Astrocyte of the cerebellum (primary cell): ENCODE measurements around the gene FAM98C.
"Not testable (repeated sequence)": the region's sequence is repeated elsewhere in the genome, so short reads cannot be mapped to it uniquely, and the experiment has no call there.

Experiments
- DNase-seq: peaks from one replicate; pipeline ENCODE4 v3.0.0-alpha.2; 2011; ENCODE audit warnings: low read depth
- H3K4me3 ChIP-seq: 2 replicates; pipeline ENCODE4 v1.5.1; 2011; ENCODE audit warnings: mild to moderate bottlenecking, low read depth, low read length, moderate library complexity
- in situ Hi-C: cut with HindIII; loops from 2 replicates; pipeline ENCODE4 v1.10.0; 2017; ENCODE audit warnings: low sequenced_read_pairs
- TF ChIP-seq, protein P1 (sequence below): IDR thresholded peaks from 2 replicates; pipeline ENCODE4 v1.5.1; 2012; ENCODE audit warnings: low read length, low read depth, moderate library complexity, mild to moderate bottlenecking; ENCODE audit errors: missing control alignments

Gene FAM98C

DNA sequence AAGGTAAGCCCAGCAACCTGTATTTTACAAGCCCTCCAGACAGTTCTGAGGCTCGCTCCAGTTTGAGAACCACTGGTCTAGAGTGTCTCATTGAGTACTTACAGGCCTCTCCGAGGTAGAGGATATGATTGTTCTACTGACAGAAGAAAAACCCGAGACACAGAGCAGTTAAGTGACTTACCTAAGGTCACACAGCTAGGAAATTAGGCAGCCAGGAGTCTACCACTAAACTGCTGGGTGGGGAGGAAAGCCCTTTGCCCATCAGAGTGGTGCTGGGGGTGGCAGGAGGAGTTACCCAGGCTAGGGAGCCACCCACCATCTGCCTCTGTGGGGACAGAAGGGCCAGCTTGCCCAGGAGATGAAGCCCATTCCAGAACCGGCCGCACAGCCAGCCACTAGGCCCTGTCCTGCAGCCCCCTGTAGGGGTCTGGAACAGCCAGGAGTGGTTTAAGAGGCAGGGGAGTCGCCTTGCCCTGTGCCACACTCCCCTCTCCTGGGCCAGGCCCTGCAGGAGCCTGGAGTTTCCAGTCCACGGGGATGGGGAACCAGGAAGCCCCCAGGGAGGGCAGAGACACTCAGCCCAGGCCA is 22.4 kb downstream of the FAM98C start:
- DNase-seq, result no peak
- TF ChIP-seq, protein P1, sequence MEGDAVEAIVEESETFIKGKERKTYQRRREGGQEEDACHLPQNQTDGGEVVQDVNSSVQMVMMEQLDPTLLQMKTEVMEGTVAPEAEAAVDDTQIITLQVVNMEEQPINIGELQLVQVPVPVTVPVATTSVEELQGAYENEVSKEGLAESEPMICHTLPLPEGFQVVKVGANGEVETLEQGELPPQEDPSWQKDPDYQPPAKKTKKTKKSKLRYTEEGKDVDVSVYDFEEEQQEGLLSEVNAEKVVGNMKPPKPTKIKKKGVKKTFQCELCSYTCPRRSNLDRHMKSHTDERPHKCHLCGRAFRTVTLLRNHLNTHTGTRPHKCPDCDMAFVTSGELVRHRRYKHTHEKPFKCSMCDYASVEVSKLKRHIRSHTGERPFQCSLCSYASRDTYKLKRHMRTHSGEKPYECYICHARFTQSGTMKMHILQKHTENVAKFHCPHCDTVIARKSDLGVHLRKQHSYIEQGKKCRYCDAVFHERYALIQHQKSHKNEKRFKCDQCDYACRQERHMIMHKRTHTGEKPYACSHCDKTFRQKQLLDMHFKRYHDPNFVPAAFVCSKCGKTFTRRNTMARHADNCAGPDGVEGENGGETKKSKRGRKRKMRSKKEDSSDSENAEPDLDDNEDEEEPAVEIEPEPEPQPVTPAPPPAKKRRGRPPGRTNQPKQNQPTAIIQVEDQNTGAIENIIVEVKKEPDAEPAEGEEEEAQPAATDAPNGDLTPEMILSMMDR, result no peak
- in situ Hi-C loops, result no loop called here
- no peak overlapping the region for H3K4me3 ChIP-seq

DNA sequence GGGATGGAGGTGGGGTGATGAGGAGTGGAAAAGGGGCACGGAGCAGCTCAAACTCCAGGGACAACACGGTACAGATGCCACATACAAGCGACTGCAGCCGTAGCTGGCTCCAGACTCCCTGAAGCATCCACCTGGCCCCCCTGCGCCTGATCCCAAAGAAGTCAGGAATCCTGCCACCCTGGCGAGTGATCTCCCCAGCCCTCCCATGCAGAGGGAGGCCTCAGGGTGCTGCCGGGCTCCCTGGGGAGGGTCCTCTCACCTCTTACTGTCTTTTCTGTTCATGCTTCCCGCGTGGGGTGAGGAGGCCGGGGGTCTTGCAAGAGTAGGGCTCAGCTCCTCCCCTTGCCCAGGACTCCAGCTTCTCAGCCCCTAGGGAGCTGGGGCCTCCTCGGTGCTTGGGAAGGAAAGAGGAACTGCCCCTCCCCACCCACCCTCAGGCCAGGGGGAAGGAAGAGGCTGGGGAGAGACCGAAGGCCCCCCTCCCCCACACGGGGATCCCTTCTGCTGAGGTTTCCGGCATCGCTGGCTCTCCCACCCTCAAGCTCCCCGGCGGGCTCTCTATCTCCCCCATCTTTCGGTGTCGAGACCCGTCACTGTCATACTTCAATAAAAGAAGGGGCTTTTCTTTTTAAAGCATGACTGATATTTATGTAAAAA is 23.0 kb downstream of the FAM98C start, which contains the start of gene RASGRP4:
Gene RASGRP4 (minus strand): TSS at position 410 of the 657 bp plus-strand sequence. CDS start 128 bp downstream, at position 282.
- TF ChIP-seq, protein P1, result no peak
- H3K4me3 ChIP-seq, result no peak within 1 kb of the TSS
- in situ Hi-C loops, result no loop called here
- no peak for DNase-seq

DNA sequence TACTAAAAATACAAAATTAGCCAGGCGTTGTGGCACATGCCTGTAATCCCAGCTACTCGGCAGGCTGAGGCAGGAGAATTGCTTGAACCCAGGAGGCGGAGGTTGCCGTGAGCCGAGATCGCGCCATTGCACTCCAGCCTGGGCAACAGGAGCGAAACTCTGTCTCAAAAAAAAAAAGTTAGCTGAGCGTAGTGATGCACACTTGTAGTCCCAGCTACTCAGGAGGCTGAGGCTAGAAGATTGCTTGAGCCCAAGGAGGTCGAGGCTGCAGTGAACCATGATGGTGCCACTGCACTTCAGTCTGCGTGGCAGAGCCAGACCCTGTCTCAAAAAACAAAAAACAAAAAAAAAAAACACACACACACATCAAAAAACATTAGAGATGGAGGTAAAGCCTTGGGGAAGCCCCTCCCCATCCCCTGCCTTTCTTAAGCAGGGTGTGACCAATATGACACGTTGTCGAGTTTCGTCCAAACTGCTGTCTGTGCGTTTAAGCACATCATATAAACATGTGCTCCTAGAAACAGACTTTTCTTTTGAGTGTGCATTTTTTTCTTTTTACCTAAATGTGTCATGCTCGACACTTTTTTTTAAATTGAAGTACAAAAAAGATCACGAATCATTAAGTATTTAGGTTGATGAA is 24.3 kb downstream of the FAM98C start:
- DNase-seq, H3K4me3 ChIP-seq, in situ Hi-C loops: not testable (repeated sequence)

DNA sequence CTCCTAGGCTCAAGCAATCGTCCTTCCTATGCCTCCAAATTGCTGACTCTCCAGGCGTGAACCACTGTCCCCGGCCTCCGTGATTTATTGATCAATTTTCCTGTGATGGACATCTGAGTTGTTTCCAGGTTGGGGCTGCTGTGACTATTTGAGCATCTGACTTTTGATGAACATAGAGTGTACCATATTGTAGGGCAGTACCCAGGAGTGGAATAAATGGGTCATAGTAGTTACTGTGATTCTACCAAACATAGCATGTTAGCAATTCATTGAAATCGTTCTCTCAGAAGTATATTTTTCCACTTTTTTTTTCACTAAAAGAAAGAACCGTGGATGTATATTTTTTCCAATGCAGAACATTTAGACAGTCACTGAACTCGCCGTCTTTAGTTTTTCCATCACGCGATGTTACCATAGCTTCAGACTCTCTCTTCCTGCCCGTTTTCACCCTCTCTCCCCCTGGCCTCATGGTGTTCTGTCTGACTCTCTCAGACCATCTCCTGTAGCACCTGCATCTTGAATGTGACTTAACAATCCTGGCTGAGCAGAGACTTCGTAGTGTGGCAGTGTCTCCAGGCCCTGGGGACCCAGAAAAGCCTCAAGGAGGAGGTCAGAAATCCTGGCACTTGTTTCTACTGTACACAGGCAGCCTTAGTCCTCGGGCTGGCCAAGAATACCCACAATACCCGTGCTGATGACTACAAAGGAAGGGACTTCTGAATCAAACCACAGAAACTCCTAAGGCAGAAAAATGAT is 26.3 kb downstream of the FAM98C start:
- in situ Hi-C loops, result no loop called here
- no peak overlapping the region for H3K4me3 ChIP-seq
- no peak for DNase-seq
- TF ChIP-seq, protein P1, result no peak

DNA sequence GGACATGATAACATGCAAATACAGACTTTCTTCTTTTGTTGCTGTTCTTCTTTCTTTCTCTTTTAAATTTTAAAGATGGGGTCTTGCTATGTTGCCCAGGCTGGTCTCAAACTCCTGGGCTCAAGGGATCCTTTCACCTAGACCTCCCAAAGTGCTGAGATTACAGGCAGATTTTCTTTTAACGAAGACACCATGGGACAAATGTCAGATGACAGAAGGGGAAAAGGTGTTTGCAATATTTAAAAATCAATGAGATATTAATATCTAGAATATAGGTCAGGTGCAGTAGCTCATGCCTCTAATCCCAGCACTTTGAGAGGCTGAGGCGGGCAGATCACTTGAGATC is 26.9 kb downstream of the FAM98C start:
- in situ Hi-C loops, result no loop called here
- no peak for DNase-seq
- H3K4me3 ChIP-seq, result no peak overlapping the region
- TF ChIP-seq, protein P1, result no peak

DNA sequence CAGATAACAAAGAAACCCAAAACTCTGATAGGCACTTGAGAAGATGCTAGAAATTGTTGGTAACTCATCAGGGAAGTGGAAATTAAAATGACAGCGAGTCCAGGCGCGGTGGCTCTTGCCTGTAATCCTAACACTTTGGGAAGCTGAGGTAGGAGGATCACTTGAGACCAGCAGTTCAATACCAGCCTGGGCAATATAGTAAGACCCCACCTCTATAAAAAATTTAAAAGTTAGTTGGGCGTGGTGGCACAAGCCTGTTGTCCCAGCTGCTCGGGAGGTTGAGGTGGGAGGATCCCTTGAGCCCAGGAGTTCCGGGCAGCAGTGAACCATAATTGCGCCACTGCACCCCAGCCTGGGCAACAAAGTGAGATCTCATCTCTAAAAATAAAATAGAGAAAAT is 28.0 kb downstream of the FAM98C start:
- in situ Hi-C loops, result no loop called here
- DNase-seq, result no peak
- TF ChIP-seq, protein P1, result no peak
- H3K4me3 ChIP-seq, result no peak overlapping the region

DNA sequence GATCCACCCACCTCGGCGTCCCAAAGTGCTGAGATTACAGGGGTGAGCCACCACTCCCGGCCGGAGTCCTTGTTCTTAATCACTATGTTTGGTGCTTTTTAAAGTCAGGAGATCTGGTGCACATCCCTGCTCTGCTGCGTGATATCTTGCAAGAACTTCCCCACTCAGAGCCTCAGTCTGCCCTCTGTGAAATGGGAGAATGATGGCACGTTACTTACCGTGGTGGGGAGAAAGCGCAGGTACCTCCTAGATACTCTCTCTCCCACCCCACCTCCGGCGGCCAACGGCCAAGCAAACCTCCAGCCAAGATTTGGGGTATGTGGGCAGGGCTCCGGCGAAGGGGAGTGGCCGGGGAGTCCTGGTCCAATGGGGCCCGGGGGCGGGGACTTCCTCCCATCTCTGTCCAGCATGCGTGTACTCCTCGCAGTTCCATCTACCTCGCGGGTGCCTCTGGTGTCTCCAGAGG is 30.4 kb downstream of the FAM98C start, which contains the start of gene RYR1:
Gene RYR1 (plus strand): TSS at position 424 of the 466 bp plus-strand sequence. CDS start 139 bp downstream, outside the sequence.
- H3K4me3 ChIP-seq, result no peak within 1 kb of the TSS
- TF ChIP-seq, protein P1, result no peak
- DNase-seq, result no peak
- in situ Hi-C loops, result no loop called here
